IMR-90 (cell line): ENCODE measurements around the gene REN. TPM values are rescaled to one million over a fixed set of nuclear protein-coding genes. Genes with fewer than 3 reads are reported as not detected.

Source experiments
- polyA plus RNA-seq, 3 experiments: library from polyadenylated mRNA; depleted of rRNA; stranded (reverse); fragments of >200 nt; gene quantifications; 2 replicates each; pipeline ENCODE4 v1.2.3, GENCODE V29; 2012; ENCODE audit warnings: low replicate concordance in 1 of 3
- total RNA-seq: library from RNA; depleted of rRNA; stranded (reverse); fragments of >200 nt; gene quantifications from 2 replicates; pipeline ENCODE4 v1.2.3, GENCODE V29; 2012; rRNA removed

Gene REN
- total and polyA plus RNA-seq, 2 of the 4 experiments (the other 2 are of a cell fraction), result 0.54 to 1.2 TPM

Other genes with a start within 250 kb of the REN start
- gene SOX13, start 93.2 kb downstream of the REN start, total RNA-seq, result 0.54 and 0.56 TPM in 2 replicates
- 3.5 TPM in 2 replicates for gene SOX13, start 93.2 kb downstream of the REN start, polyA plus RNA-seq (2012; rRNA removed)
- gene ETNK2, start 14.3 kb downstream of the REN start, total RNA-seq, result 24.7 and 26.0 TPM in 2 replicates
- 17.8 and 18.9 TPM in 2 replicates for gene ETNK2, start 14.3 kb downstream of the REN start, polyA plus RNA-seq (2012; rRNA removed)
- 7.2 and 11.7 TPM in 2 replicates for gene KISS1, start 30.2 kb upstream of the REN start, total RNA-seq
- gene KISS1, start 30.2 kb upstream of the REN start, polyA plus RNA-seq (2012; rRNA removed), result 27.3 and 34.7 TPM in 2 replicates
- not detected in 2 replicates for gene GOLT1A, start 47.7 kb upstream of the REN start, total RNA-seq
- 0.32 TPM in 1 of 2 replicates, not detected in the other for gene GOLT1A, start 47.7 kb upstream of the REN start, polyA plus RNA-seq (2012; rRNA removed)
- gene PLEKHA6, start 193.6 kb upstream of the REN start, total RNA-seq, result 5.0 and 8.2 TPM in 2 replicates
- gene PLEKHA6, start 193.6 kb upstream of the REN start, polyA plus RNA-seq (2012; rRNA removed), result 19.9 and 20.6 TPM in 2 replicates
- 14.9 and 20.3 TPM in 2 replicates for gene PPP1R15B, start 245.5 kb upstream of the REN start, total RNA-seq
- 14.4 and 15.0 TPM in 2 replicates for gene PPP1R15B, start 245.5 kb upstream of the REN start, polyA plus RNA-seq (2012; rRNA removed)